Stimulated activated CD8-positive, alpha-beta memory T cell treated with anti-CD3 and anti-CD28 coated beads, Interleukin-4, amount 100 ng/mL, for 4 hours (primary cell): ENCODE measurements around the gene ZDHHC8.

Experiments
- DNase-seq, 2 donors: peaks; one replicate each; pipeline ENCODE4 v3.0.0-alpha.2; 2020; ENCODE audit warnings: low read depth in 2 of 2, low spot score in 1 of 2

ZDHHC8 gene

DNA sequence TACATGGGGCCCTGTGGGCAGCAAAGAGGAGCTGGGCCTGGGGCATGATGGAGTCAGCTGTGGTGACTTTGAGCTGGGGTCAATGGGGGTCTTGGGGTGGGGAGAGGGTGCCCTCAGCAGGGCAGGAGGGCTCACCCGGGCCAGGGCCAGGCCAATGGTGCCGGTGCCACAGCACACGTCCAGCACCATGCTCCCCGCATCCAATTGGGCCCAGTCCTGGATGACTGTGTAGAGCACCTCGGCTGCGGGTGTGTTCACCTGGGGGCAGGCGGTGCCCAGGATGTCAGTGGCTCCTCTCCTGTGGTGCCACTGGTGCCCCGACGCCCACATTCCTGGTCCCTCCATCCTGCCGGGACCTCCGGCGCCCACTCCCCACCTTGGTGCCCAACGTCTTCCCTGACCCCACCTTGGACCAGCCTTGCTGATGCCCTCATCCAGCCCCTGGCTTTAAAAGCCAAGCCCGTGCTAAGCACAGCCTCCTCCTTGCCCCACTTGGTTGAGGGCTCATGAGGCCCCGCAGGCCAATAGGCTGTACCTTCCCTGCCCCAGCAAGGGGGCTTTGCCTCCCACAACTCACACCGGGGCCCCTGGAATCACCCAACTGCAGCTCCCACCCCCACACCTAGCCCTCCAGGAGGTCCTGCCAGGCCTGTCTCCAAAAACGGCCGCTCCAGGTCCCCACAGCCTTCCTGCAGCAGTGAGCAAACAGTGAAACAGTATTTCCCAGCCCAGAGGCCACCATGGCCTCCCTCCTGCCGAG lies 17.9 kb upstream of the ZDHHC8 start:
- no peak for DNase-seq

DNA sequence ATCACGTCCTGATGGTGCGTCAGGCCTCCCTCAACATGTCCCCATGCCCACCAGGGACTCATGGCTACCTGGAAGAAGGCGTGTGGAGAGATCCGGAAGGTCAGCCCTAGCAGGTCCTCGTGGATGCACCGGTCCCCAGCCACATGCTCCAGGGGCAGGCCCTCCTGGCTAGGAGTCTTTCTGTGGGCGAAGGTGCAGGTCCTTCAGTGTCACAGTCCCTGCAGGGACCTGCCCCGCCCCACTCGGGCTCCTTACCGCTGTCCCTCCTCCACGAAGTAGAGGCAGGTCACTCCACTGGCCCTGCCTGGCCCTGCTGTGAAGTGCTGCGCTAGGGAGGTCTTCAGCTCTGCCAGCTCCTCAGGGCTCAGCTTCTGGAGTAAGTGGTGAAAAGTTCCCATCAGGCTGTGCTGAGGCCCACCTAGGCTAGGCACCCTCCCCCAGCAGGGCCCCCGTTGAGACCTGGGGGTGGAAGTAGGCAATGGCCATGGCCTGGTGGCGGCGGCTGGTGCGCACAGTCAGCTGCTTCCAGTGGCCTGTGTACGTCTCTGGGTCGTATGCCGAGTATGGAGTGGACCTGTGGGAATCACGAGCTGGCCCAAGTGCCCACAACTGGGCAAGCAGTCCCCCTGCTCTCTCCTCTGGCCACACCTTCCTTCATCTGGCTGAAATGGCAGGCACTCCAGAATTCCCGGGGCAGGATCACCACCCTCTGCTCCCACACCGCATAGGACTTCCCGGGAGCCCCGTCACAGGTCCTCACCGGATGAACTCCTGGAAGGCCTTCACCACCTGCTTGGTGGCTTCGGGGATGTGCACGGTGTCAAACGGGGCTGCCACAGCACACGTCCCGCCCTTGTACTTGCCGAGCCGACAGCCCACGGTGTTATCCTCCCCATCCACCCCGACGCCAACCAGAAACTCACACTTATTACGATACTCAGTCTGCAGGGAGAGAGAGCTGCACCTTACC lies 16.8 kb upstream of the ZDHHC8 start:
- no peak for DNase-seq

DNA sequence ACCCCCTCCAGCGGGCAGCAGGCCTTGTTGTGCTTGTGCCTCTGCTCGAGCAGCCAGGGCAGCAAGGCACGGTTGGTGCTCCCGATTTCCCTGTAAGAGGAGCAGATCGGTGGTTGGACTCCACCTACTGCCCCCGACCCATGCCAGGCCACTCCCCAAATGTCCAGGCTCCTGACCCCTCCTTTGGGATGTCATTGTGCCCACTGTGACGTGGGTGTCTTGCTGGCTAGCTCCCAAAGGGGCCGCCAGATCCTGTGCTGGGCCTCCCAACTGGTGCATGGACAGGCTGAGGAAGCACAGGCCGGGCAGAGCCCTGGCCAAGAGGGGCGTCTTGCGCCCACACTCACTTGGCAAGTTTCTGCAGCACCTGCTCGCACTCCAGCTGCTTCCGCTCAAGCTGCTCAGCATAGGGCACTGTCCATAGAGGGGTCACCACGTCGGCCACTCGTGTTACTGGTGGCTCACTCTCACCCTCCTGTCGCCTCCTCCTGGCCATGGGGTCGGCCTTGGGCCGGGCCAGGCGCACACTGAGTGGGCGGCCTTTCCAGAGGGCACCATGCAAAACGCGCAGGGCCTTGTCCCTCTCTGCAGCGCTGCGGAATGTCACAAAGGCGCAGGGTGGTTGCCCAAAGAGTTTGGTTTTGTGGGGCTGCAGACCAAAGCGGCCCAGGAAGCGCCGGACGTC lies 15.8 kb upstream of the ZDHHC8 start, which contains the start of gene RANBP1:
Gene RANBP1, plus strand, starts transcription at position 414 of the 685 bp plus-strand sequence. Its CDS starts 81 bp downstream, at position 495.
- DNase-seq = no peak

DNA sequence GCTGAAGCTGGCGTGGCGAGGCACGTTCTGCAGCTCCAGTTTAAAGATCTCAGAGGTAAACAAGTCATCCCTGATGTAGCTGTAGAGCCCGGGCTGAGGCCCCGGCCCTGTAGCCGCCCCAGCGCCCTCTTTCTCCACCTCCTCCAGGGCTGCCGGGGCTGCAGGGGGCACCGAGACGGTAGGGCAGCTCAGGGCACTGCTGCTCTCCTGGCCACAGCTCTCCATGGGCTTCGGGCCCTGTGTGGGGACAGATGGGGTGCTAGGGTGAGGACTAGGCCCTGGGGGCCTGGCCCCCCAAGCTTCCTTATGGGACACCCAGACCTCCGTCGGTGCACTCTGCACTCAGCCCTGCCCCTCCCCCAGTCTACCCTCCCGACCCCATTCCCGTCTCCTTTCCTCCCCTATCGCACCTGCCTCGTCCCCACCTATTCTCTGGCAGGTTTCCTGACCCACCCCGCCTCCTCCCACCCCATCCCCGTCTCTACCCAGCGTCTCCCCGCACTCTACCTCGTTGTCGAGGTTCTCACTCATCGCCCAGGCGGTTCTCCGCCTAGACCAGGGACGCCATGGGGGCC lies 15.1 kb upstream of the ZDHHC8 start:
- DNase-seq = no peak

DNA sequence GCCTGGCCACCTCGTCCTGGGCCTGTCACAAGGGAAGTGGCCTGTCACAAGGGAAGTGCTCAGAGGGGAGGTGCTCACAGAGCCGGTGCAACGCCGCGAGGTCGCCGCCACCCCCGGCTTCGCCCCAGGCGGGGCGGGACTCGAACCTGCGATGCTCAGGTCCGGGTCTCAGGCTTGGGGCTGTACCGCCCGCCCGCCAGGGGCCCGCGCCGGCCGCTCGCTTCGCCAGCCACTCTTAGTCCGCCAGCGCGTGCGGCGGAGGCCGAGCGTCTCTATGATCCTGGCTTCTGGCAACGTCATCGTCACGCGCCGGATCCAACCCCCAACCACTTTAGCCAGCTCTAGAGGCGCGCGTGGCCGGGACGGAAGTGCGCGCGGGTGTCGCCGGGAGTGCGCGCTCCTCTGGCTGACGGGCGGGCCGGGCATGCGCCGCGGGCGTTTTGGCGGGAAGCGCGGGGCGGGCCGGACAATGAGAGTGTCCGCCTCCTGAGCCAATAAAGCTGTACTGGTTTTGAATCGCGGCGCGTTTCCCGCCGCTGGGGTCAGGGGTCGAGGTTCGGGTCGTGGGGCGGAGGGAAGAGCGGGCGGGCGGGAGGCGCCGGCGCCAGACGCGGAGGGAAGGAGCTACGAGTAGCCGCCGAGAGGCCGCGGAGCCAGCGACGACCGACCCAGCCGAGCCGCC lies 14.5 kb upstream of the ZDHHC8 start, which contains the start of gene TRMT2A:
Gene TRMT2A, minus strand, starts transcription at position 276 of the 682 bp plus-strand sequence. CDS start 320 bp downstream, outside the sequence.
- DNase-seq = peak; percentile 88 to 93

DNA sequence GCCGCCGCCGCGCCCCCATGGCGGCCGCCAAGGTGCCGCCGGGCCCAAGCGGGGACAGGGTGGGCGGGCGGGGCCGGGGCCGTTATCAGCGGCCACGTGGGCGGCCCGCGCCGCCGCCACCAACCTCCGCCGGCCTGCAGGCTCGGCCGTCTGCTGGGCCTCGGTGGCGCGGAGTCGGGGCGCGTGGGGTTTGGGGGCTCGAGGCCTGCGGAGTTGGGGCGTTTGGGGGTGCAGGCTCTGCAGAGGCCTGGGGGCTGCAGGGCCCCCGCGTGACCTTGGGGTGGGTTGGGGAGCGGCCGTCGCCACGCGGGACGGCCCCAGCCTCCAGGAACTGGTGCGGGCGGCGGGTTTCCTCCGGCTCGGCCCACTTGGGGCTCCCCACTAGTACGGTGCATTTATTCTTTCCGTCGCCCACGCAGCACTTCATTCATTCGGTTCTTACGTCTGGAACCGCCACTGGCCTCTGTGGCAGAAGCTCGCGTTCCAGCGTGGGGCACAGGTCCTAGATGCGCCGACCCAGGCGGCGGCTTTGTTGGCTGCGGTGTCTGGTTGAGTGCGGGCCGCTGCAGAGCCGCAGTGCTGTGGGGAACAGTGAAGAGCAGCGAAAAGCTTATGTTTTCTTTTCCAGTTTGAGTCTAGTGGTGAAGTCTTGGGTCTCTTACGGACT lies 13.8 kb upstream of the ZDHHC8 start:
- peak; percentile 64 to 67 for DNase-seq

DNA sequence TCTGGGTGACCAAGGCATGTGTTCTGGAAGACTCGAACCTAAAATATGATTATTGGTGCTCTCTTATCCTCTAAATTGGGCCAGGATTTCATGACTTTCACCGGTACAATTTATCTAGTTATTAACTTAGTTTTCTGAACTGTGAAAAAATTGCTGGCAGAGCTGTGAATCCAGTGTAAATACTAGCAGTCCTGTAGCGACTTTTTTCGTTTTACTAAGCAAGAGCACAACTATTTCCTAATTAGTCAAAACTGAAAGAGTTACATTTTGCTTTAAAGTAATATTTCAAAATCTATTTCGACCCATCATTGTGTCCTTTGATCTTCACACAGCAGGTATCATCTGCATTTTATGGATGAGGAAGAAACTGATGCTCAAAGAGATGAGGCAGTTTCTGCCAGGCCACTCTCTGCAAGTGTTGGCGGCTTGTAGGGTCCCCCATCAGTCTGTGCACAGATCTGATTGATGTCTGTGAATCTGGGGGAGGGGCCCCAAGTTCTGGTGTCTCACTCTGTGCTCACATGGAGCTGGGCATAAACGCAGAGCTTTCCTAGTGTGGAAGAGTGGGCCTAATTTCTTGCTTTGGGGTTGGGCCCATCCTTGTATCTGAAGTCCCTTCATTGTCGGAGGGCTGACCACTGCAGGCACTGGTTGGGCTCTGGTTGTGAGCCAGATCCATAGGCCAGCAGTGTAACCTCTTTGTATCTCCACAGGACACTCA lies 13.1 kb upstream of the ZDHHC8 start:
- no peak for DNase-seq

DNA sequence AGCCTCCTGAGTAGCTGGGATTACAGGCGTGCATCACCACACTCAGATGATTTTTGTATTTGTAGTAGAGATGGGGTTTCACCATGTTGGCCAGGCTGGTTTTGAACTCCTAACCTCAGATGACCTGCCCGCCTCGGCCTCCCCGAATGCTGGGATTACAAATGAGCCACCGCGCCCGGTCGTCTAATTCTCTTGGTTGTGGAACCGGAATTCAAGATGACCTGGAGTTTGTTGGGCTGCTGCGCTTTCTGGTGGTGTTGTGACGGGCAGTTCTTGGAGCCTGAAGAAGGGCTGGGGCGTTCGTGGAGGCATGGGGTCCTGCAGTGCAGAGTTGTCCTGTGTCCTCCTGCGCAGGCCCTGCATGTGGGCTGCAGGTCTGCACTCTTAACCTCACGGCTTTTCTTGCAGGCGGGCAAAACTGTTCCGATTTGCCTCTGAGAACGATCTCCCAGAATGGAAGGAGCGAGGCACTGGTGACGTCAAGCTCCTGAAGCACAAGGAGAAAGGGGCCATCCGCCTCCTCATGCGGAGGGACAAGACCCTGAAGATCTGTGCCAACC lies 9.7 kb upstream of the ZDHHC8 start:
- DNase-seq = no peak

DNA sequence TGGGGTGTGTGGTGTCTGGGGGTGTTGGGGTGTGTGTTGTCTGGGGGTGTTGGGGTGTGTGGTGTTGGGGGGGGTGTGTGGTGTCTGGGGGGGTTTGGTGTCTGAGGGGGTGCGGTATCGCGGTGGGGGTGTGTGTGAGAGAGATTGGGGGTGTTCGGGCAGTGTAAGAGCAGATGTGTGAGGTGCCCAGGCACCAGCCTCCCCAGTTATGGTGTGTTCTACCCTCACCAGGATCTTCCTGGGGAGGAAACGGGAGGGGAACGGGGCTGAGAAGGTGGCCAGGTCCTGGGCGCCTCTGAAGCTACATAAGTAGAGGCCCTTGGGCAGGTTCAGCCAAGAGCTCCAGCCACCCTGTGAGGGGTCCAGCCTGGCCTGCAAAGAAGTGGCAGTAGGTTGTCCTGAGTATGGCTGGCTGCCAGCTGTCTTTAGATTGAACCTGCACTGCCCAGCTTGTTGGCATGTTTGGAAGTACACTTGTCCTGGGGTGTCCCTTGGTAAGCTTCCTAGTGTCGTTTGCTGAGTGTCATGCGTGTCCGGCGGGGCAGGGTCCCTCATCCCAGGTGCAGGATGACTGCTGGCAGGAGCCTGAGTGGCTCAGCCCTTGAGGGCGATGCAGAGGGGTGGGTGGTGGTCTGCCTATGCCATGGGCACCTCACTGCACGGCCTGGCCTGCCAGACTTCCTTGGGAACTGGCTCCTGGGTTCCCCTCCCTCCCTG lies 8.1 kb upstream of the ZDHHC8 start:
- DNase-seq = no peak

DNA sequence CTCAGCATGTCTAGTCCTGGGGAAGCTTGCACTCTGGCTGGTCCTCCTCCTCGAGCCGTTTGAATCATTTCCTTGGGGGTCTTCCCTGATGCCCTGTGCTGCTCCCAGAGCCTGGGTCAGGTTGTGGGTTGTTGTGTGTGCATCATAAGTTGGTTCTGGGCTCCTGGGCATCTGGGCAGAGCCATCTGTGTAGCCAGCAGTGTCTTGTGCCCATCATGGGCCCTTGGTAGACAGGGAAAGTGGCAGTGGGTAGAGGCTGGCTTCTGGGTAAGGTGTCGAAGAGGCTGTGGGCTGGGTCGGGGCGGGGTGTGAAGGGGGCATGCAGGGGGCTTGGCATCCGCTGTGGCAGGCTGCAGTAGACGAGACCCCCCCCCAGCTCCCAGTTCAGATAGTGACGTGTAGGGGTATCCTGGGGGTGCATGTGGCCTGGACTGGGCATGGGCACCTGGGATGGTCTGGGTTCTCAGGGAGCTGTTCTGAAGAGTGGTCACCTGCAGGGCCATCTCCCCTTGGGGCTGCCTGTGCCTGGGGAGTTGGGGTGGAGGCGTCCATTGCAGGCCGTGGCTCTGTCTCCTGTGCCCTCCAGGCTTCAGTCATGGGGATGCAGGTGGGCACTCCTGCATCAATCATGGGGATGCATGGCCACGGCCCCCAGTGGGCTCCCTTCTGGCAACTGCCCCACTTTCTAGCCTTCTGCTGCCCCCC lies 7.4 kb upstream of the ZDHHC8 start:
- no peak for DNase-seq

DNA sequence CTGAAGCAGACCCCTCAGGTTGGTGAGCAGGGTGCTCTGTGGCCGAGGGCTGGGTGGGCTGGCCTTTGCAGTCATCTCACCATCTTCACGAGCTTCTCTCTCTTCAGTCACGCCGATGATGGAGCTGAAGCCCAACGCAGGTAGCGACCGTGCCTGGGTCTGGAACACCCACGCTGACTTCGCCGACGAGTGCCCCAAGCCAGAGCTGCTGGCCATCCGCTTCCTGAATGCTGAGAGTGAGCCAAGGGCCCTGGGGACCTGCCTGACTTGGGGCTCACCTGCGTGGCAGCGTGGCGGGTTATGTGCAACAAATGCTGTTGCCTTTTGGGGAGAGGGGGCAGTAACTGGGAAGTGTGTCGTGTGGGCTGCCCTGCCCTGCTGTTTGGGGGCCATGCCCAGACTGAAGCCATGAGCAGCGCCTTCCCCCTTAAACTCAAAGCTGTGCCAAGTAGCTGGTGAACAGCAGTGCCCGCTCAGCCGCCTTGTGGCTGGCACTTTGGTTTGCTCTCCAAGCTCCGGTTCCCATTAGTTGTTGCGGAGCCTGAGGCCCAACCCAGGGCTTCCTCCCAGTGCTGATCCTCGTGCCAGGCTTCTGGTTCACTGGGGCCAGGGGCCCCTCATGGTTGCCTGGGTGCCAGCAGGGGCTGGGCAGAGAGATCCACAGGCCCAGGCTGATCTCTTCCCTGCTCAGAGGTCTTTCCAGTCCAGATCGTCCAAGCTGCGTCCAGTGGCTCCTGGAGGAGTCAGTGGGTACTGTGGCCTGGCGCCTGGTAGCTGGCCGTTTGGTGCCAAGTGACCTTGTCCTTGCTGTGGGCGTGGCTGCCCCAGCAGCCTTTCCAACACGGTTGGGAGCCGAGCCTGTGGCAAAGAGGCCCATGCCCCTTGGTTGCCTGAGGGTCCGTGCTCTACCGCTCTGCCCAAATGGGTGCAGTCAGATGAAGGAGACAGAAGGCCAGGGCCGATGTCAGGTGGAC lies 6.1 kb upstream of the ZDHHC8 start:
- DNase-seq = no peak

DNA sequence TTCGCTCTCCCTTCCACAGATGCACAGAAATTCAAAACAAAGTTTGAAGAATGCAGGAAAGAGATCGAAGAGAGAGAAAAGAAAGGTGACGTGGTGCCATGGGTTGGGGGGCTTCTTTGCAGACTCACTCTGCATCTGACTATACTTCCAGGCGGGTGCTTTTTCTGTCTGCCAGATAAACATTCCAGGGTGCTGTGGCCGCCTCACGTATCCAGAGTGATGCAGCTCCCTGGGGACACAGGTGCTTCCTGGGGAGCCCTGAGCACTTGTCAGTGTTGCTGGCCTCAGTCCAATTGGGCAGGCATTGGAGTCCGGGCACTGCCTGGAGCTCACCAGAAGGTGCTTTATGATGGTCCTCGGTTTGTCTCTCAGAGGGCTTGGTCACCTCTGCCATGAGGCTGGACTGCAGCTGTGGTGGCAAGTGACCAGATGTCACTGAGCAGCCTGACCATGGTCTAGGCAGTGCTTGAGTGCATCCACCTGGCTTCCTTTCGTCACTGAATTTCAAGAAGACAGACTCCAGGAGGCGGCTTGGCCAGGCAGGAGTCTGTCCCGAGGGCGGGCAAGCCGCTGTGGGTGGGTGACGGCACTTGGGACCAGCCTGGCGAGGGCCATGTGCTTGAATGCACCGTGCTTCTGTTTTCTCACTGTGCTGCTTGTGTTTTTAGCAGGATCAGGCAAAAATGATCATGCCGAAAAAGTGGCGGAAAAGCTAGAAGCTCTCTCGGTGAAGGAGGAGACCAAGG lies 5.1 kb upstream of the ZDHHC8 start:
- DNase-seq = no peak

DNA sequence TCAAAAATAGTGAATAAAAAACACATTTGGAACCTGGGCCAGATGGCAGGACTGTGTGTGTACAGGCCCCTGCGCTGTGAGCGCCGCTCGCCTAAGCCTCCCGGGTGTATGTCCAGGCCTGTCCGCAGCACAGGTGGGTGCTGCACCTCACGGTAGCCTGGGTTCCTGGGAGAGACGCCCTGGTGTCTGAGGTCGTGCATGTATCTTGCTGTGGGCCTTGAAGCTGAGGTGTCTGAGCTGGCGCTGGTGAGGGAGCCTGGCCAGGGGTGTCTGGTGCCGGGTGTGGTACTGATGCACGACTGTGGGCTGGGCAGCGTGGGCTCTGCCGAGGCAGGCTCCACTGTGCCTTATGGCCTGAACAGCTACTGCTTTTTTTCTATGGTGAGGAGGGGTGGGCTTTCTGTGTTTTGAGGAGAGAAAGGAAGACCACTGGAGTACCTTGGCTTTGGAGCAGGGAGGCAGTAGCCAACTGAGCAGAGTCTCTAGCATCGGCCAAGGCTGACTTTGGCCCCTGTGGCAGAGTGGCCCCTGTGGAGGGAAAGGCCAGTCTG lies 4.2 kb upstream of the ZDHHC8 start:
- DNase-seq = no peak

DNA sequence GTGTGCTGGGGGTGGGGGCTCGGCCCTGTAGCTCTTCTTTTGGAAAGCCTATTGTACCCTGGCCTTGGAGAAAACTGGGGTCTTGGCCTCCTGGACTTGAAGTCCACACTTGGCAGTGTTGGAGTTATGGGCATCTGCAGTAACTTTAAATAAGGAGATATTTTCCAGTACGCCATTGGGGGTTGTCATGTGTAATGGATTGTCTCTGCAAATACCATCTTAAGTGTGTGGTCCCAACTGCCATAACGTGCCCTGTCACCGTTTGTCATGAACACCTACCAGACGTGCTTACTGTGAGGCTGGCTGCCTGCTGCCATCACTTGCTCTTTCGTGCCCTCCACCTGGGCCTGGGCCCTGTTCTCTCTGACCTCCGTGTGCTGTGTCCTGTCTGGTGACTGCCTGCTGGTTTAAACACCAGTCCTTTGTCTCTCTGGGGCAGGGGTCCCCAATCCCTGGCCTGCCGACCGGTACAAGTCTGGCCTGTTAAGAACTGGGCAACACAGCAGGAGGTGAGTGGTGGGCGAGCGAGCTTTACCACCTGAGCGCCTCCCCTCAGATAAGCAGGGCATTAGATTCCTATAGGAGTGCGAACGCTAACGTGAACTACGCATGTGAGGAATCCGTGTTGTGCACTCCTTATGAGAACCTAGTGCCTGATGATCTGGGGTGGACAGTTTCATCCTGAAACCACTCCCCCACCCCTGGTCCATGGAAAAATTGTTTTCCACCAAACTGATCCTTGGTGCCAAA lies 3.6 kb upstream of the ZDHHC8 start:
- DNase-seq = no peak

DNA sequence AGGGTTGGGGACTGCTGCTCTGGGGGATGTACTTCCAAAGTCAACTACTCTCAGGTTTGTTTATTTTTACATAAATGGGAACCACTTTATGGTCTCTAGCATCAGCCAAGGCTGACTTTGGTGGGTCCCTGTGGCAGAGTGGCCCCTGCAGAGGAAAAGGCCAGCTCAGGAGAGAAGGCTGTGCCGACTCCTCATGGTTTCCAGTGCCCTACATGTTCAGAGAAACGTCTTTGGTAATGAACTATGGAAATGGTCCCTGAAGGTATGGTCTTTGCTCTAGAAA lies 3.0 kb upstream of the ZDHHC8 start:
- no peak for DNase-seq
